GM18861 (cell line): ENCODE measurements around the gene NADK.
"Not testable (repeated sequence)": the region's sequence is repeated elsewhere in the genome, so short reads cannot be mapped to it uniquely, and the experiment has no call there.

ENCODE experiments used
- ATAC-seq: cut with Tn5 transposase; IDR thresholded peaks from one replicate; pipeline ENCODE4 v1.9.1; 2021; ENCODE audit not compliant: unreplicated experiment

NADK gene

DNA sequence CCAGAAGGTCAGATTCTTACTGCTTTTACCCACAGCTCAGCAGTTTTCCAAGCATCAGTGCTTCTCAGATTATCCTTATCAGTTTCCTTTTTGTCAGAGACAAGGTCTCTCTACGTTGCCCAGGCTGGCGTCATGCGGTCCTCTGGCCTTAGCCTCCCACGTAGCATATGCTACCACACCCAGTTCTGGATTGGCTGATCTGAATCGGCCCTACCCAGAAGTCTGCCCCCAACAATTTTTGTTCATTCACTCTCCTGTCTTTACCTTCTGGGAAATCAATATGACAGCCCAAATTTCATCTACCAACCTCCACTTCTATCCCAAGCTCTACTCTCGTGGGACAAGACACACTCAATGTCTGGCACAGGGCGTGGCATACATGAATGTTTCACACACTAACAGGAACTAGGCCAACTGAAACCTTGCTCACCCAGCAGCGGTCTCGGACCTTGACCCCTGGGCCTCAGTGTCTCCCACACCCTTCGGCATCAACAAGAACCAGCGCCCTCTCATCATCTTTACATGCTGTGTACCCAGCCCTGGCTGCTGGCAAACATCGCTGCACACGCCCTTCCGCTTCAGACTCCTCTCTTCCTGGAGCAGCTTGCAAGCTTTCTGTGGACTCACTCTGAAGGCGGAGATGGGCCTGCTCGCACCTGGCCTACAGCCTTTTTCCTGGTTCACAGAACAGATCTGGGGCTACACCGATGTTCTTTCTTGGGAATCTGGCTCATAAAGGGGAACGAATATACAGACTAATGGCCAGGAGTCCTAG is 63.0 kb downstream of the NADK start:
- not testable (repeated sequence) for ATAC-seq

DNA sequence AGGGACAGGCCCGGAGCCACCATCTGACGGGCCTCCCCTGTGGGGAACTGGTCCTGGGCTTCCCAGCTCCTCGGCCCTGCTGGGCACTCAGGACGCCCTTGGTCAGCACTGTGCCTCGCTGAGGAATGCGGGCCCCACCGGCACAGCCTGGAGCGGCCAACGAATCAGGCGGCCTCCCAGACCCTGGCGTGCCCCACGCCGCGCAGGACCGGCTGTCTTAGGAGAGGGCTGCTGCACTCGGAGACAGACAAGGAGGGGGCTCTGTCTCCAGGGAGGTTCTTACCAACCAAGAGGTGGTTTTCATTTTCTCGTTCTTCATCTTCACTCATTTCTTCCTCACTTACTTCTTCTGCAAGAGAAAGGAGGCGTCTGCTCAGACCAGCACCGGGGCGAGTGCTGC is 70.4 kb downstream of the NADK start:
- not testable (repeated sequence) for ATAC-seq

DNA sequence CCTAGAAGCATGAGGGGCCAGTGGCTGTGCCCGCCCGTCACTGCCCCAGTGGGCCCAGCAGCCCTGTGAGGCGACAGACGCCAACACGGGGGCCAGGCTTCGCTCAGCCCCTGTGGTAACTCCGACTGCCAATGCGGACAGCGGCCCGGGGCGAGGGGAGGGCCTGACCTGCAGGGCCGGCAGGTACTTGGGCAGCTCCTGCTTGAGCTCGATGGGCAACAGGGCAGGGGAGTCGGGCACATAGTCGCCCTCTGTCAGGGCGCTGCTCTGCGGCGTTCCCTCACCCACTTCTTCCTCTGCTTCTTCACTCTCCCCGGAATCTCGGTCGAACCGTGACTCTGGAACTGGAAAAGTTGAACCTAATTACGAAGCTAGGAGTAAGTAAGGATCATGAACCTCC is 71.0 kb downstream of the NADK start:
- not testable (repeated sequence) for ATAC-seq

DNA sequence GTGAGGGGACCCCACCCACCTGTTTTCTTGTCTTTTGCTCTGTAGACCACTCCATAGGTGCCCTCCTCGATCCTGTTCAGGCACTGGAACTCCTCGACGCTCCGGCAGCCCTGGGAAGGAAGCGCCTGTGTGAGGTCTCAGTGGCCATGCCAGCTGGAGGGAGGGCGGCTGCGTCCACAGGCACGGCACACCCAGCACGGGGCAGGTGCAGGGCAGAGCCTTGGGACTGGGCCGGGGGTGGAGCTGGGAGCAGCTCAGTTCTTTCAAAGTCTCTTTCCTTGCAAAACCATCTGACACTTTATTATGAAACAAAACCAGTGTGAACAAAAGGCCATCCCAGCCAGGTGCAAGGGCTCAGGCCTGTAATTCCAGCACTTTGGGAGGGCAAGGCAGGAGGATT is 72.6 kb downstream of the NADK start:
- ATAC-seq: not testable (repeated sequence)

DNA sequence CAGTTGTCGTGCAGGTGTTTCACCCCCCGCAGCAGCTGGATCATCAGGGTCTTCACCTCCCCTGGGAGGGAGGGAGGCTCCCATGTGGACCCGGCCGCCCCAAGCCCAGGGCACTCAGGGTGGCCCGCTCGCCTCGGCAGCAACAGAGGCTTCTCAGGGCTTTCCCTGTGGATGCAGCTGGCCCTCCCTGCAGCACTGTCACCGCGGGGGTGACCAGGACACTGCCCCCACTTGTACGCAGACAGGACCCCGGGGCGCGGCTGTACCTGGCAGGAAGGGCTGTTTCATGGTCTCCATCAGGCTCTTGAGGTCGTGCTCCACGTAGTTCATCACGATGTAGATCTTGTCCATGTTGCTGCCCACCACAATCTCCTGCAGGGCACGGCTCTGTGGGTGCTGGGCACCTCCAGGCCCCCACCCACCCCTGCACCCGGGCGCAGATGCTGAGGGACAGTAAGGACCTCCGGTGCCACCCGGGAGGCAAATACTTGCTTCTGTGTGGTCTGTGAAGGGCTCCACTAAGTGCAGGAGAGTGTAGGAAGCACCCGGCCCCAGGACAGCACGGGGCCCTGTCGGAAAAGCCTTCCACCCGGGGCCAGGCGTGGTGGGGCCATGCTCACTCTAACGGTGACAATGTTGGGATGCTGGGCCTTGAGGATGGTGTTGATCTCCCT is 73.8 kb downstream of the NADK start:
- ATAC-seq: not testable (repeated sequence)

DNA sequence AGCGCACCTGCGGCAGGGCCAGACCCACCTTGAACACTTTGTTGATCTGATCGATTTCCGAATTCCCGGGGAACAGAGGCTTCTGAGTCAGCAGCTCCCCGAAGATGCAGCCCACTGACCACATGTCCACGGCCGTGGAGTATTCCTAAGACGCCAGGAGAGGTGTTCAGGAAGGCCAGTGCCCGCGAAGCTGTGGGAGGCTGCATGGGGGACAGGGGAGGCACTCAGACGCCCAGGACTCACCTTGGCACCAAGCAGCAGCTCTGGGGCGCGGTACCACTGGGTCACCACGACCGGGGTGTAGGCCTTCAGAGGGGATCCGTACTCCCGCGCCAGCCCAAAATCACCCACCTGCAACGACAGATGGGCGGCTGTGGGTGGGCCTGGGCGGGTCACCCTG is 74.5 kb downstream of the NADK start:
- no peak for ATAC-seq

DNA sequence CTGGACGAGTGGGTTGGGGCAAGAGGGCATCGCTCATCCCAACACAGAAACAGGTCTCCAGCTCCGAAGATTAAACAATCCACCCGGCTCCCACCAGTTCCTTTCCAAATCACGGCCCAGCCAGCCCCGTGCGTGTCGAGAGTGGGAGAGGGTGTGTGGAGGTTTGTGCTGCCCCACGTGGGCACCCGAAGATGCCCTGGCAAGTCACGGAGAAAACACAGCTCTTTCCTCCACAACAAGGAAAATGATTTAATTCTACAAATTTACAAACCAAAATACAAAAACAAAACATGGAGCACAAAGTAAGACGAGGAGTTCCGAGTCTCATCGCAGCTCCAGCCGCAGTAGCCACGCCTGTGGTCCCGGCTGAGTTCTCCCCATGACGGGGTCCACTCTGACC is 75.8 kb downstream of the NADK start:
- ATAC-seq: not testable (repeated sequence)
